ENCODE measurements around the gene ASXL3.

Gene ASXL3

GRCh38 chr18:33541316-33541715 lies 36.7 kb upstream of the ASXL3 start:
- DNase-seq (ENCODE audit: extremely low read depth, insufficient read length), result no peak
- Histone ChIP-seq H3K36me3 (ENCODE audit: control insufficient read depth, insufficient read depth, low read length) (no peaks in the 10 kb centered on the region), H3K4me3 (replicated peaks; ENCODE audit: low read depth, low read length) (no peak overlapping the region), H3K27me3 (replicated peaks; ENCODE audit: control insufficient read depth, insufficient read depth, low read length) (no peaks in the 10 kb centered on the region; the same call in 1 of the 2 replicates)
- no peak for TF ChIP-seq CTCF (IDR thresholded peaks at IDR 0.05; ENCODE audit: insufficient read depth, low read length, poor library complexity, severe bottlenecking)

GRCh38 chr18:33556846-33557245 lies 21.2 kb upstream of the ASXL3 start:
- no peak for TF ChIP-seq CTCF (IDR thresholded peaks at IDR 0.05; ENCODE audit: insufficient read depth, low read length, poor library complexity, severe bottlenecking)
- Histone ChIP-seq H3K4me3 (replicated peaks; ENCODE audit: low read depth, low read length) (no peak overlapping the region), H3K36me3 (ENCODE audit: control insufficient read depth, insufficient read depth, low read length) (no peaks in the 10 kb centered on the region), H3K27me3 (replicated peaks; ENCODE audit: control insufficient read depth, insufficient read depth, low read length) (no peaks in the 10 kb centered on the region)
- no peak for DNase-seq (ENCODE audit: extremely low read depth, insufficient read length)

- DNase-seq (ENCODE audit: extremely low read depth, insufficient read length), result no peak
- no peak overlapping the region for H3K4me3 ChIP-seq (replicated peaks; ENCODE audit: low read depth, low read length)
- H3K27me3 ChIP-seq (replicated peaks; ENCODE audit: control insufficient read depth, insufficient read depth, low read length), result no peaks in the 10 kb centered on the region
- H3K36me3 ChIP-seq (ENCODE audit: control insufficient read depth, insufficient read depth, low read length), result no peaks in the 10 kb centered on the region
- no peak for TF ChIP-seq CTCF (IDR thresholded peaks at IDR 0.05; ENCODE audit: insufficient read depth, low read length, poor library complexity, severe bottlenecking)
Observed at GRCh38 chr18:33557706-33558105, 20.3 kb upstream of the ASXL3 start.

- DNase-seq (ENCODE audit: extremely low read depth, insufficient read length), result no peak
- Histone ChIP-seq H3K27me3 (replicated peaks; ENCODE audit: control insufficient read depth, insufficient read depth, low read length) (no peaks in the 10 kb centered on the region), H3K4me3 (replicated peaks; ENCODE audit: low read depth, low read length) (no peak overlapping the region), H3K36me3 (ENCODE audit: control insufficient read depth, insufficient read depth, low read length) (no peaks in the 10 kb centered on the region)
- TF ChIP-seq CTCF (IDR thresholded peaks at IDR 0.05; ENCODE audit: insufficient read depth, low read length, poor library complexity, severe bottlenecking), result no peak
Observed at GRCh38 chr18:33558529-33558928, 19.5 kb upstream of the ASXL3 start.

- Histone ChIP-seq H3K4me3 (replicated peaks; ENCODE audit: low read depth, low read length) (no peak overlapping the region), H3K27me3 (replicated peaks; ENCODE audit: control insufficient read depth, insufficient read depth, low read length) (no peaks in the 10 kb centered on the region), H3K36me3 (ENCODE audit: control insufficient read depth, insufficient read depth, low read length) (no peaks in the 10 kb centered on the region)
- DNase-seq (ENCODE audit: extremely low read depth, insufficient read length), result no peak
- no peak for TF ChIP-seq CTCF (IDR thresholded peaks at IDR 0.05; ENCODE audit: insufficient read depth, low read length, poor library complexity, severe bottlenecking)
Observed at GRCh38 chr18:33560686-33561370, 17.2 kb upstream of the ASXL3 start.

GRCh38 chr18:33562741-33563140 lies 15.3 kb upstream of the ASXL3 start:
- DNase-seq (ENCODE audit: extremely low read depth, insufficient read length), result no peak
- no peak overlapping the region for H3K4me3 ChIP-seq (replicated peaks; ENCODE audit: low read depth, low read length)
- no peaks in the 10 kb centered on the region for H3K27me3 ChIP-seq (replicated peaks; ENCODE audit: control insufficient read depth, insufficient read depth, low read length)
- no peak for TF ChIP-seq CTCF (IDR thresholded peaks at IDR 0.05; ENCODE audit: insufficient read depth, low read length, poor library complexity, severe bottlenecking)
- no peaks in the 10 kb centered on the region for H3K36me3 ChIP-seq (ENCODE audit: control insufficient read depth, insufficient read depth, low read length)

All from GM06990 (cell line).